ENCODE results near the gene DMRTC2.

DNA sequence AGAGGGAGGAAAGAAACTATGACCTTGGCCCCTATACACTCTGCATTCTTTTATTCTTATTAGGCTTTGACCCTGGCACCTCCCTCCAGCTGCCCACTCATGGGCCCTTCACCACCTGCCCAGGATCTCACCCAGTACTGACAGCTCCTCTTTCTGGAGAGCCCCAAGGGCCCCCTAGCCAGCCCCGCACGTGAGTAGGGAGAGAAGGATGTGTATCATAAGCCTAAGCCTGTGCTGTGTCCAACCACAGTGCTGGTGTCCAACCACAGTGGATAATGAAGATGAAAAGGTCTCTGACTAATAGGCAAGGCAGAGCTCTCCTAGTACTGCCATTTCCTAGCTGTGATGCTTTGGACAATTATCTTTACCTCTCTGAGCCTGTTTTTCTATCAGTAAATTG, 4.2 kb downstream of the DMRTC2 start:
- TF ChIP-seq CTCF (IDR thresholded peaks at IDR 0.05) (no peak), POLR2A (IDR thresholded peaks at IDR 0.05) (no peak)
